UCSD-AML1 (cell line): ENCODE measurements around the gene TOM1.
A peak's percentile ranks its signal among the peaks of the same experiment; 100 is the strongest.

Source experiments
- DNase-seq: peaks from one replicate; lab custom pipeline; 2025; ENCODE audit not compliant: unreplicated experiment; lab: John Stamatoyannopoulos, UW

Gene TOM1

GRCh38 chr22:35367331-35367886 is 67.7 kb downstream of the TOM1 start:
- peak; percentile 51 for DNase-seq

DNA sequence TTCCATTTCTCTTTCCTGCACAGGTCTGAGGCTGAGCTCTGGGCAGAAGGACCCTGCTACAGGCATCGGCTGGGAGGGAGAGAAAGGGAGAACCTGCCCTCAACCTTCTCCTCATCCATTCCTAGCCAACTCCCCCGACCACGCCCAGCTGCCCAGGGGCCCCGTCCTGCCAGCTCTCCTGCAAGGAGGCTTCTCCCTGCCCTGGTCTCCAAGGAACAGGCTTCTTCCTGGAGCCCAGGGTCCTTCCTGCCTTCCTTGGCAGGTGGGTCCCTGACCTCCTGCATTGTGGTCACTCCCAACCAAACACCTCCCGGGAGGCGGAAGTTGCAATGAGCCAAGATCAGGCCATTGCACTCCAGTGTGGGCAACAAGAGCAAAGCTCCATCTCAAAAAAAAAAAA is 68.7 kb downstream of the TOM1 start:
- DNase-seq, result no peak

DNA sequence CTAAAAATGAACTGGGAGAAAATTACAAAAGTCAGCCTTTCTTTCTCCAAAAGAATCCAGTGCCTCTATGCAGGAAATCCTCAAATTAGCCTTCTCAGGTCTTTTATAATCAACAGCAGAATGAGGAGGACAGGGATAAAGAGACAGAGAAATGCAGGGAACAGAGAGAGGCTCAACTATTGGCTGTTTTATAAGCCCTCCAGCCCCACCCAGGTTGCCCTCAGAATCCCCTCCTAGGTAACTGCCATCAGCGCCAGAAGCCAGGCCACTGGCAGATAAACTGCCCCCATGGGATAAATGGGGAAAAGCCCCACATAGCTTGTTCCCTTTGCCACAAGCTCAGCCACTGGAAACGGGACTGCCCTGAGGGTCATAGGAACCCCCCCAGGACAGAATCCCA is 70.3 kb downstream of the TOM1 start:
- DNase-seq, result no peak

- no peak for DNase-seq
Measured at GRCh38 chr22:35373781-35374180, 74.1 kb downstream of the TOM1 start.

GRCh38 chr22:35375031-35375430 is 75.3 kb downstream of the TOM1 start:
- DNase-seq, result no peak

- DNase-seq, result no peak
Measured at GRCh38 chr22:35375526-35375925, 75.8 kb downstream of the TOM1 start.

GRCh38 chr22:35376728-35377472 is 77.2 kb downstream of the TOM1 start:
- peak; percentile 92 for DNase-seq

DNA sequence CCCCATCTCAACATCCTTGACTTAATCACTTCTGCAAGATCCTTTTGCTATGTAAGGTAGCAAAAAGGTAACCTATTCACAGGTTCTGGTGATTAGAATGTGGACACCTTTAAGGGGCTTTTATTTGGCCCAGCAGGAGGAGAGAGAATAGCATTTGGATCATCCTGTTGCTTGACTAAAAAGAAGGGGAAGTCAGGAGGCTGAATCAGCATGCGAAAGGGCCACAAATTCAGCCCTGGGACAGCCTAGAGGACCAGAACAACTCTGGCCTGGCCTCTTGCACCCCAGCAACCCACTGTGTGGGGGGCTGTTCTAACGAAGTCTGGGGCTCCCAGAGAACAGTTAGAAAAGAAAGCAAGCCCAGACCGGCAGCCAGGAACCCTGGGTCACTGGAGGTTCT is 78.0 kb downstream of the TOM1 start:
- DNase-seq, result no peak

DNA sequence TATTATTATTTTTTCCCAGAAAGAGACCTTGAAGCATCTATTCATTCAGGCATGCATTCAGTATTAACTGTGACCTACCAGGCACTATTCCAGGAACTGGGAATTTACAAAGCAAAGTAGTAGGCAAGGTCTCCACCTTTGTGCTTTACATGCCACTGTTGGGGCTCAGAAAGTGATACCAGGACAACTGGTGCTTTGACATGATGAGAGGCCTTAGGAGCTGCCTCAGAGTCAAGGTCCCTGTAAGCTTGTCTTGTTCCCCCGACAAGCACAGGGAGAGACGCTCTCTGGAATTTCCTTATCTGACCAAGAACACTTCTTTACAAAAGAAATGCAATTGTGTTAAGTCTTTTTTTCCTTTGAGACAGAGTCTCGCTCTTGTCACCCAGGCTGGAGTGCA is 78.9 kb downstream of the TOM1 start:
- DNase-seq, result no peak

- no peak for DNase-seq
Measured at GRCh38 chr22:35379146-35379993, 79.7 kb downstream of the TOM1 start.

GRCh38 chr22:35380013-35380412 is 80.3 kb downstream of the TOM1 start:
- DNase-seq, result no peak

DNA sequence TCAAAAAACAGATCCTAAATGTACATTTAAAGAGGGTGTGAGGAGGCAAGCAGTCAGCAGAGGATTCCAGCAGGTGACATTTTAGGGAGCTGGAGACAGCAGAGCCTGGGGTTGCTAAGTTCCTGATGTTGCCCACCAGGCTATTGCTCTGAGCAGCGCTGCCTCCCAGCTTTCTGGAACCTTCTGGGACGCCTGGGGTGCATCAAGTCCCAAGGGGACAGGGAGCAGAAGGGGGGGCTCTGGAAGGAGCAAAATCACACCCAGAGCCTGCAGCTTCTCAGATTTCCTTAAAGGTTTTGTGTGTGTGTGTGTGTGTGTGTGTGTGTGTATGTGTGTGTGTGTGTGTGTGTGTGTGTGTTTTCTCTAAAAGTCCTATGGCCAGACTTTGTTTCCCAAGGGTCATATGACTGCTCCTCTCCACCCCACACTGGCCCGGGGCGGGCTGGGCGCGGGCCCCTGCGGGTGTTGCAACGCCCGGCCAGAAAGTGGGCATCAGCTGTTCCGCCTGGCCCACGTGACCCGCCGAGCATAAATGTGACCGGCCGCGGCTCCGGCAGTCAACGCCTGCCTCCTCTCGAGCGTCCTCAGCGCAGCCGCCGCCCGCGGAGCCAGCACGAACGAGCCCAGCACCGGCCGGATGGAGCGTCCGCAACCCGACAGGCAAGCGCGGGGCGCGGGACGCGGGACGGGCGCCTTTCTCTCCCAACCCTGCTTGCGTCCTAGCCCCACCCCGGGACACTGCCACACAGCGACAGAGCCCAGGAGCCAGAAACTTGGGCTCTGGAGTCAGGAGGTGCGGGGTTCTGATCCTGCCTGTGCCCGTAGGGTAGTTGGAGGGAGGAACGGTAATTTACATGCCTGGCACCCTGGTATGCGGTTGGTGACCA is 81.1 kb downstream of the TOM1 start, which contains the start of gene HMOX1:
TSS of gene HMOX1 (plus strand) at position 560 of the 887 bp plus-strand sequence. CDS start at position 638, 78 bp downstream.
- peak; percentile 81 for DNase-seq

- DNase-seq, result no peak
Measured at GRCh38 chr22:35381424-35382009, 81.8 kb downstream of the TOM1 start.

DNA sequence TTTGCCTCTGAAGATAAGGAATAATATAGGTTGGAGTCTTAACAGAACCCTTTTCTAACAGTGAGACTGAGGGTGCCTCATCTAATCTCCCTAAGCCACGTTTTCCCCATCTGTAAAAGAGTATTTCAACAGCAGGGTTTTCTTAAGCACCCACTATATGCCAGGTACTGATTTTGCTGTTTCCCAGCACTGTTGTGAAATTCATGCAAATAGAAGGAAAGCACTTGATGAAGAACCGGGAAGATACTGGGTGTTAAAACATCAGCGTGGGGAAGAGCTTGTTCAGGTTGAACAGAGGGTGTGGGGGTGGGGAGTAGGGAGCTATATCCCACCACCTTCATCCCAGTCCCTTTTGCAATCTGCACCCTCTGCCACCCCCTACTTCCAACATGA is 84.0 kb downstream of the TOM1 start:
- no peak for DNase-seq

- DNase-seq, result no peak
Measured at GRCh38 chr22:35384527-35384926, 84.8 kb downstream of the TOM1 start.

DNA sequence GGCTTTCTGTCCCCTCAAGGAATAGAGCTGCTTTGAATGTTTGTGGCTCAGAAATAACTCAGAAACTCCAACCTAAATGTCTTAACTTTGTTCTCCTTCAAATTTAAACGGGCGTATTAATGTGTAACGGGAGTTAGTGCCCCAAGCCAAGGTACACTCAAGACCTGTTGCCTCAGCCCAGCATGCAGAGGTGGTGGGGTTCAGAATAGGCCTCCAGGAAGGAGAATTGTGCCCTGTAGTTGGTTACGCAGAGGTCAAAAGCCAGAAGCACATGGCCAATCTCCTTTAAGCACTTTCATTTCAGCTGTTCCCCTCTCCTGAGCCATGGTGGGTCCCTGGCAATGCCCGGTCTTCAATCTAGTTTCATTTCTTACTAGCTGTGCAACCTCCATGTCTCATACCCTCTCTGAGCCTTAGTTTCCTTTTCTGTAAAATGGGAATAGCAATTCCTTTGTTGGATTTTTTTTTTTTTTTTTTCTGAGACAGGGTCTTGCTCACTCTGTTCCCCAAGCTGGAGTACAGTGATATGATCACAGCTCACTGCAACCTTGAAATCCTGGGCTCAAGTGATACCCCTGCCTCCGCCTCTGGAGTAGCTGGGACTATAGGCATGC is 85.4 kb downstream of the TOM1 start:
- no peak for DNase-seq

- no peak for DNase-seq
Measured at GRCh38 chr22:35386670-35387288, 87.1 kb downstream of the TOM1 start.

GRCh38 chr22:35390933-35391332 is 91.2 kb downstream of the TOM1 start:
- DNase-seq, result no peak

DNA sequence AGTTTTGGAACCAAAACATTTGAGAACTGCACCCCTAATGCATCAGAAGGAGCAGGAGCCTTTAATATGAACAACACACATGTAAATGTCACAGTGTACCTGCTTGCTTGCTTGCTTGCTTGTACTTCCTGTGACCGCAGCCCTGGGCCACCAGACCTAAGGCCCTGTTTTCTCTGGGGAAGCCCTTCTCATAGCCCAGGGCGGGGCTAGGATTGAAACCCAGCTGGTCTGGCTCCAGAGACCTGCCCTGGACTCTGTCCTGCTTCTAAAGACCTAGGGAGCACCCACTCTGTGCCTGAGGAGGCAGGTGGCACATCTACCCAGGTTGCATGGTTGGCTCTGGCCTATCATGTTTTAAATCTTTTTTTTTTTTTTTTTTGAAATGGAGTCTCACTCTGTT is 92.7 kb downstream of the TOM1 start:
- DNase-seq, result no peak
